Amygdala (tissue), 56 donors: ENCODE results near the gene F12.

Source experiments
- DNase-seq, 56 donors: peaks; one replicate each; lab custom pipeline; 2025; lab: John Stamatoyannopoulos, UW

Gene F12

GRCh38 chr5:177433658-177434217, 24.4 kb upstream of the F12 start:
- DNase-seq: no peak

- DNase-seq: no peak
Measured at GRCh38 chr5:177432839-177433657, 23.7 kb upstream of the F12 start.

- peak in 34 of 56 donors; percentile 15 to 72 (median 39) for DNase-seq
Measured at GRCh38 chr5:177432143-177432838, 22.9 kb upstream of the F12 start.

GRCh38 chr5:177431317-177432142, 22.2 kb upstream of the F12 start:
- DNase-seq: peak in 7 of 56 donors; percentile 17 to 40 (median 34)

GRCh38 chr5:177430972-177431316, 21.6 kb upstream of the F12 start:
- DNase-seq: no peak

GRCh38 chr5:177430140-177430951, 21.0 kb upstream of the F12 start:
- DNase-seq: no peak

- peak in 12 of 56 donors; percentile 14 to 62 (median 24) for DNase-seq
Measured at GRCh38 chr5:177429248-177430040, 20.1 kb upstream of the F12 start.

- no peak for DNase-seq
Measured at GRCh38 chr5:177428574-177429217, 19.3 kb upstream of the F12 start.

GRCh38 chr5:177427919-177428573, 18.7 kb upstream of the F12 start:
- no peak for DNase-seq

GRCh38 chr5:177427211-177427822, 18.0 kb upstream of the F12 start:
- DNase-seq: no peak

GRCh38 chr5:177426566-177427210, 17.3 kb upstream of the F12 start, which contains the start of gene GRK6:
Gene GRK6 (plus strand): TSS chr5:177426676. CDS start chr5:177426846, 170 bp downstream.
- peak in 3 of 56 donors; percentile 42 to 59 (median 50) for DNase-seq

GRCh38 chr5:177425801-177426565, 16.6 kb upstream of the F12 start:
- peak; percentile 92 to 100 (median 99) for DNase-seq

- no peak for DNase-seq
Measured at GRCh38 chr5:177425196-177425800, 15.9 kb upstream of the F12 start.

- no peak for DNase-seq
Measured at GRCh38 chr5:177423671-177424070, 14.3 kb upstream of the F12 start.

GRCh38 chr5:177421062-177421798, 11.9 kb upstream of the F12 start:
- DNase-seq: no peak
